Fibroblast of lung (primary cell): Measurements from ENCODE around the gene CENPP.

ENCODE experiments used
- CTCF ChIP-seq, 2 donors: IDR thresholded peaks in 1 of 2; conservative IDR thresholded peaks in 1 of 2; 1 replicate in 1 of 2; 2 replicates in 1 of 2; pipeline ENCODE4 v1.5.1; 2011 to 2012; ENCODE audit warnings: low read length in 2 of 2, control low read depth in 1 of 2, inconsistent platforms in 1 of 2, low read depth in 1 of 2, mild to moderate bottlenecking in 1 of 2
- EZH2 ChIP-seq: IDR thresholded peaks from 2 replicates; pipeline ENCODE4 v1.5.1; 2012; ENCODE audit warnings: low read length, control low read depth, mild to moderate bottlenecking; ENCODE audit errors: missing control alignments

- TF ChIP-seq CTCF (conservative IDR thresholded peaks at IDR 0.05 in 1 of 2, IDR thresholded peaks at IDR 0.05 in 1 of 2; ENCODE audit: low read depth in 1 of 2, low read length in 2 of 2) (no peak), EZH2 (no peak)
These were observed 163.2 kb downstream of the CENPP start for GRCh38 chr9:92488681-92489550.
